Sigmoid colon (tissue), 3 donors: ENCODE measurements around the gene SERTAD3.

Experiments
- POLR2A ChIP-seq, 2 donors: fragments of 450-650 bp; IDR thresholded peaks; one replicate each; pipeline ENCODE4 v1.6.1; 2016; ENCODE audit warnings: antibody characterized with exemption in 2 of 2, mild to moderate bottlenecking in 2 of 2, moderate library complexity in 2 of 2
- TF ChIP-seq, protein P1 (sequence below), 4 experiments: fragments of 450-650 bp in 3 of 4; fragments of 200-600 bp in 1 of 4; IDR thresholded peaks; one replicate each; pipeline ENCODE4 v1.5.1; 2016 to 2019; ENCODE audit warnings: antibody characterized with exemption in 4 of 4, mild to moderate bottlenecking in 3 of 4, moderate library complexity in 2 of 4

- TF ChIP-seq, protein P1, sequence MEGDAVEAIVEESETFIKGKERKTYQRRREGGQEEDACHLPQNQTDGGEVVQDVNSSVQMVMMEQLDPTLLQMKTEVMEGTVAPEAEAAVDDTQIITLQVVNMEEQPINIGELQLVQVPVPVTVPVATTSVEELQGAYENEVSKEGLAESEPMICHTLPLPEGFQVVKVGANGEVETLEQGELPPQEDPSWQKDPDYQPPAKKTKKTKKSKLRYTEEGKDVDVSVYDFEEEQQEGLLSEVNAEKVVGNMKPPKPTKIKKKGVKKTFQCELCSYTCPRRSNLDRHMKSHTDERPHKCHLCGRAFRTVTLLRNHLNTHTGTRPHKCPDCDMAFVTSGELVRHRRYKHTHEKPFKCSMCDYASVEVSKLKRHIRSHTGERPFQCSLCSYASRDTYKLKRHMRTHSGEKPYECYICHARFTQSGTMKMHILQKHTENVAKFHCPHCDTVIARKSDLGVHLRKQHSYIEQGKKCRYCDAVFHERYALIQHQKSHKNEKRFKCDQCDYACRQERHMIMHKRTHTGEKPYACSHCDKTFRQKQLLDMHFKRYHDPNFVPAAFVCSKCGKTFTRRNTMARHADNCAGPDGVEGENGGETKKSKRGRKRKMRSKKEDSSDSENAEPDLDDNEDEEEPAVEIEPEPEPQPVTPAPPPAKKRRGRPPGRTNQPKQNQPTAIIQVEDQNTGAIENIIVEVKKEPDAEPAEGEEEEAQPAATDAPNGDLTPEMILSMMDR (IDR thresholded peaks at IDR 0.05), result no peak
- no peak for TF ChIP-seq POLR2A (IDR thresholded peaks at IDR 0.05)
Observed at GRCh38 chr19:40492274-40492673, 48.1 kb upstream of the SERTAD3 start.
